GM19193 (cell line): ENCODE data around the gene ASTN2.

ENCODE experiments used
- POLR2A ChIP-seq: IDR thresholded peaks from 4 replicates; pipeline ENCODE4 v1.6.1; 2011; ENCODE audit not compliant: insufficient read depth, insufficient read length; ENCODE audit errors: extremely low read depth

The ASTN2 gene

GRCh38 chr9:116549786-116550660, 864.8 kb downstream of the ASTN2 start:
- TF ChIP-seq POLR2A: no peak

GRCh38 chr9:116549061-116549664, 865.7 kb downstream of the ASTN2 start:
- TF ChIP-seq POLR2A: no peak

DNA sequence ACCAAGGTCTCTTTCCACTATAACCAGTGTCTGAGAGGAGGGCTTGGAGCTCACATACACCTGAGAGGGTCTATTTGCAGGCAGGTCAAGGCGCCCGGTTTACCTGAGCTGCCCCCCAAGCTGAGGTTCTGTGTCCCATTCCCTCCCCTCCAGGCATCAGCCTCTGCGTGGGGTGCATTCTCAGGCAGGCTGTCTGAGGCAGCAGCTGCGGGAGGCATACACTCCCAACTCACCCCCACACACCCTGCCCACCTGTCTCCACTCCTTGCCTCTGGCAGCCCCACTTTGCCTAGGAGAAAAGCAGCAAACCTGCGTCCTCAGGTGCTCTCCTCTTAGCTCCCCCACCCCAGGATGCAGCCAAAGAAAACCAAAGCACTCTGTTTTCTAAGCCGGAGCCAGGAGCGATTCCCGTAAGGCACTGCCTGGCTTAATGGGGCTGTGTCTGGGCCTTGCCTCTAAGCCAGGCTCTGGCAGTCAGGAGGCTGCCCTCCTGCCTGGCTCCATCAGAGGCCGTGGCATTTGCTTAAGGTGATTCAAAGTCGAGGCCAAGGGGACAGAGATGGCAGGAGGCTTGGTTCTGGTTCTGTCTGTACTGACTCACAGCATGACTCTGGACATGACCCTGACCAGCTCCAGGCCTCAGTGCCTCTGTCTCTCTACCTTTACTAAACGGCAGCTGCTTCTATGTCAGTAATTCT, 867.0 kb downstream of the ASTN2 start:
- TF ChIP-seq POLR2A: no peak

DNA sequence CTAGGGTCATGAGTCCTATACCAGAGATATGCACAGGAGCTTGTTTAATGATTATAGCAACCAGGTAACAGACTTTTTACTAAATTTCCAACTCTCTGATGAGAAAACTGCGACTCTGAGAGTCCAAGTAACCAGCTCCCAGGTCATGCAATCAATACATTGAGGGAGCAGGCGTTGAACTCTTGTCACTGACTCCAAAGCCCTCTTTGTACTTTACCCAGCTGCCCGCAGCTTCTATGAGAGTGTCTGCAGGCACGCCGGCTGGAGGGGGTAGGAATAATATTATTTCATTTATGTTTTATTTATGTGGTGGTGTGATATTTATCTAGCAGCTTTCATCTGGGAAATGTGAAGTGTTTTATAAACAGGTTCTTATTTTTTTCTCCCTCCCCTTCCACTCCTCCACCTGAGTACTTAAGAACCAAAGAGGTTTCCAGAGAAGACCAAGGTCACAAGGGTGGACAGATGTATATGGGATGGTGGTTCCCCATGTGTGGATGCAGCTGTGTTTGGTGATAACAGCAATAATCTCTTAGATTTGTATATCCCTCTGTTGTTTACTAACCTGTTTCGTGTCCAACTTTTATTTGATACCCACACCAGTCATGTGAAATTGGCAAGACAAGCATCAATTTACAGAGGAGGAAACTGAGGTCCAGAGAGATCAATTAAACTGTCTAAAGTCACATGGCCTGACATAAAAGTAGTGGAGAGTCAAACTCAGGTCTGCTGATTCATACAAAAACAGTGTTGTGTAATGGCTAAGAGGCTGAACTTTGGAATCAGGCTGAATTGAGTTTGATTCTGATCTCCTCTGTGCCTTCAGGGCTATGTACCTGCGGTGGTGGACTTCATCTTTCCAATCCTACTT, 867.9 kb downstream of the ASTN2 start:
- no peak for TF ChIP-seq POLR2A

DNA sequence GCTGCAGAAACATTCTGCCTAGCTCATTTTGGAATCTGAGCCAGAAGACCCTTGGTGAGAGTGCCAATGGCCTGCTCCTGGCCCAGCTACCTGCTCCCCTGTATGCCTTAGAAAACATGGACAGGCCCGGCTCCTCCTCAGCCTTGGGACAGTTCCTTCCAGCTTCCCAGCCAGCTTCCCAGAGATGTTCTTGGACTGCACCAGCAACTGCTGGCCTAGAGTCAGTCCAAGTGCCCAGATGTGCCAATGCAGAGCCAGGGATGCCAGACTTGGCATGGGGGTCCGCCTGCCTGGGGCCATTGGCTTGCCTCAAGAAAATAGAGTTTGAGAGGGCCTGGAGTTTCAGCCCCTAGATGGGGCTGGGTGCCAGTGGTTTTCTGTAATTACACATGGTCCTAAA, 870.0 kb downstream of the ASTN2 start:
- TF ChIP-seq POLR2A: no peak

DNA sequence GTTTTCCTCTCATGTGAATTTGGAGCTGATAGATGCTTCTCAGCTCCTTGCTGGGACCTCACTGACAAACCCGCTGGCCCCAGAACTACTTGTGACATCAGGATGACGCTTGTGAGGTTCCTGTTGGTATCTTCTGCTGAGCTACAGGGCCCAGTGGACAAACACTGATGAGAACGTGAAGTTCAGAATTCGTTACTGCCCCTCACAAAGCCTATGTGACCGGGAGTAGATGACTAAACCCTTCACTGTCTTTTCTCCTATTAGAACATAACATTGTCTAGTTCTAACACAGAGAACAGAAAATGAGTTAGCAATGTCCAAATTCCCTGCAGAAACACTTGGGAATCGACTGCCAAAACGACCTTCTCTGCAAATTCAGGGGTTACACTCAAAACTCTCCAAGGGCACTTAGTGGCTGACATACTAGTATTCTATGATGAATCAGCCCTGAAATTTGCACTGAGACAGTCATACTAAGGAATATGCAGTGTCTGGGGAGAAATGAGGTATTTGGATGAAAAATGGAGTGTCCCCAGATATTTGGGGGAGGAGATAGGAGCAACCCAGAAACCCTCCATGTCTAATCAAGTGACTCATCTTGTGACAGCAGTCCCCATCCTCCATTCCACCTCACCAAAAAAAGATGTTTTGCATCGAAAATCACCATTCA, 871.0 kb downstream of the ASTN2 start:
- no peak for TF ChIP-seq POLR2A

GRCh38 chr9:116541402-116541801, 873.5 kb downstream of the ASTN2 start:
- TF ChIP-seq POLR2A: no peak

DNA sequence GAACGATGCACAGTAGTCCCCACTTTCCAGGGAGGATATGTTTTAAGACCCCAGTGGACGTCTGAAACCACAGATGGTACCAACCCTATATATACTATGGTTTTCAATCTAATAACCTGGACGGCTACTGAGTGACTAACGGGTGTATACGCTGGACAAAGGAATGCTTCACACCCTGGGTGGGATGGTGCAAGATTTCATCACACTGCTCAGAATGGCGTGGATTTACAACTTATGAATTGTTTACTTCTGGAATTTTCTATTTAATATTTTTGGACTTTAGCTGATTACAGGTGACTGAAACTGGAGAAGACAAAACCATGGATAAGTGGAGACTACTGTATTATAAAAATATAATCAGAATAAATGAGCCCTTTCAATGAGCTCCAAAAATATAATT, 875.3 kb downstream of the ASTN2 start:
- no peak for TF ChIP-seq POLR2A

- no peak for TF ChIP-seq POLR2A
These were observed 889.2 kb downstream of the ASTN2 start for GRCh38 chr9:116525611-116526010.

DNA sequence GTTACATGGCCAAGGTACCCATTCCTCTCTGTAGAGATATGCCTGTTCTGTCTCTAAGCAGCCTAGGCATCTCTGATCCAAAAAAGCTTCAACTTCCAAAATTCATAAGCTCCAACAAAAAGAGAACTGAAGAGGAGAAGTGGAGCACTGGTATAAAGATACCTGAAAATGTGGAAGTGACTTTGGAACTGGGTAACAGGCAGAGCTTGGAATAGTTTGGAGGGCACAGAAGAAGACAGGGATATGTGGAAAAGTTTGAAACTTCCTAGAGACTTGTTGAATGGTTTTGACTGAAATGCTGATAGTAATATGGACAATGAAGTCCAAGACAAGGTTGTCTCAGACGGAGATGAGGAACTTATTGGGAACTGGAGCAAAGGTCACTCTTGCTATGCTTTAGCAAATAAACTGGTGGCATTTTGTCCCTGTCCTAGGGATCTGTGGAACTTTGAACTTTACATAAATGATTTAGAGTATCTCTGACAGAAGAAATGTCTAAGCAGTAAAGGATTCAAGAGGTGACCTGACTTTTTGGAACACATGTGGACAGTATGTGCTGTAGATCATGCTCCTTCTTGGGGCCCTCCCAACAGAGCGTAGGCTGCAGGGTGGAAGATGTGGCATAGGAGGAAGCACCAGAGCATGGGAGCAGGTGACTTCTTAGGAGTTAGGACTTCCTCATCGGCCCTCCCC, 889.9 kb downstream of the ASTN2 start:
- no peak for TF ChIP-seq POLR2A

DNA sequence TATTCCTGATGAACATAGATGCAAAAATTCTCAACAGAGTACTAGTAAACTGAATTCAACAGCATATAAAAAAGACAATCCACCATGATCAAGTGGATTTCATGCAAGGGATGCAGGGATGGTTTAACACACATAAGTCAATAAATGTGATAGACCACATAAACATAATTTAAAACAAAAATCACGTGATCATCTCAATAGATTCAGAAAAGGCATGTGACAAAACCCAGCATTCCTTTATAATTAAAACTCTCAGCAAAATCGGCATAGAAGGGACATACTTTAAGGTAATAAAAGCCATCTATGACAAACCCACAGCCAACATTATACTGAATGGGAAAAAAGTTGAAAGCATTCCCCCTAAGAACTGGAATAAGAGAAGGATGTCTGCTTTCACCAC, 894.6 kb downstream of the ASTN2 start:
- no peak for TF ChIP-seq POLR2A

DNA sequence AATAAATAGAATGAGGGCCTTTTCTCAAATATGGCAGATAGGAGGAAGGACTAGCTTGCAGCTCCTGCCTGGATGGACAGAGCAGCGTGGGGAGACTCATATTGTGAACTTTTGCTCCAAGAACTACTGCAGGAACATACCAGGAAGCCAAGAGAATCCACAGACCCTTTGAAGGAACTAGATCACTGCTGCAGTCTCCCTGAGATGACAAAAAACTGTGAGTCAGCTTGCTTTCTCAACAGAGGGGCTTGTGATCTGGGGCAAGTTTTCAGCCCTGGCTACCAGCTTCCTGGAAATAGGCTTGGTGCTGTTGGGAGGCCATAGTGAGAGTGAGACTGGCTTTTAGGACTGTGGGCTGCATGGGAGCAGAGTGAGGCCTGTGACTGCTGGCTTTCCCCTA, 898.4 kb downstream of the ASTN2 start:
- TF ChIP-seq POLR2A: no peak

DNA sequence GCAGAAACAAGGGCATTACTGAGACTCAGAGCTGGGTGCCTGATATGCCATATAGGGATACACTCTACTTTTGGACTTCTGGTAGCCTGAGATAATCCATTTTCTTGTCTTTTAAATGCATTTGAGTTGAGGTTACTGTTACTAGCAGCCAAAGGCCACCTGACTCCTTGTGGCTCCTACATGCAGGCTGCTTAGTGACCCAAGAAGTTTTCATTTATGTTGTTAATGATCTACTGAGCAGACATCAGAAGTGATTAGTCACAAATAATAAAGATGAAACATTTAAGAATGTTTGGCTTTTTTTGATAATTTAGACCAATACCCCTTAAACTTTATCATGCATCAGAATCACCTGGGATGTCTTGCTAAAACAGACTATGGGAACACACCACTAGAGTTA, 899.3 kb downstream of the ASTN2 start:
- TF ChIP-seq POLR2A: no peak

DNA sequence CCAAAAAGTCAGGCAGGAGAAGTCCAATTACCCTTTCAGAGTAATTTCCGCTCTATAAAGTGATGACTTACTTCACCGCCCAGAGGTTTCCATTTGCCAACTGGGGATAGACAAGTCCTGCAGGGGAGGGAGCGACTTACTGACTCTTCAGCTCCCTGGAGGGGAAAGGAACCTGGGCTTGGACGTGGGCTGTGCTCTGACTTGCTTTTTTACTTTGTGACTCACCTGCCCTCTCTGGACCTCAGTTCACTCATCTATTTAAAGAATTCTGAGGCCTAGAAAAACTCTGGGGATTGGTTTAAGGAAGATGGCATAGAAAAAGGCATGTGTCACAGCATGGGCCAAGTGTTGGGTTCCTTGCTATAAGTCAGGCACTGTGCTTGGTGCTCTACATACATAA, 908.2 kb downstream of the ASTN2 start:
- no peak for TF ChIP-seq POLR2A
